Glutamatergic neuron (in vitro differentiated cells): ENCODE data around the gene ANKRD13D. TPM values are rescaled to one million over a fixed set of nuclear protein-coding genes. Genes with fewer than 3 reads are reported as not detected.

ENCODE experiments used
- DNase-seq: peaks from one replicate; pipeline ENCODE4 v3.0.0; 2022
- H3K27ac Mint-ChIP-seq: one replicate; pipeline ENCODE4 v1.8.0; 2020; ENCODE audit warnings: mild to moderate bottlenecking, mixed read lengths, inconsistent platforms; ENCODE audit not compliant: unreplicated experiment
- H3K27me3 Mint-ChIP-seq: one replicate; pipeline ENCODE4 v1.8.0; 2020; ENCODE audit warnings: mild to moderate bottlenecking, moderate library complexity, mixed read lengths, inconsistent platforms; ENCODE audit not compliant: unreplicated experiment
- H3K36me3 Mint-ChIP-seq: one replicate; pipeline ENCODE4 v1.8.0; 2020; ENCODE audit warnings: mild to moderate bottlenecking, mixed read lengths, inconsistent platforms; ENCODE audit not compliant: unreplicated experiment
- H3K4me1 Mint-ChIP-seq: one replicate; pipeline ENCODE4 v1.8.0; 2020; ENCODE audit warnings: mild to moderate bottlenecking, low read depth, mixed read lengths, inconsistent platforms; ENCODE audit not compliant: unreplicated experiment
- H3K4me3 Mint-ChIP-seq: one replicate; pipeline ENCODE4 v1.8.0; 2020; ENCODE audit warnings: mild to moderate bottlenecking, mixed read lengths, inconsistent platforms; ENCODE audit not compliant: unreplicated experiment
- H3K9me3 Mint-ChIP-seq: one replicate; pipeline ENCODE4 v1.8.0; 2020; ENCODE audit warnings: mild to moderate bottlenecking, moderate library complexity, mixed read lengths, inconsistent platforms; ENCODE audit not compliant: unreplicated experiment
- total RNA-seq: library from RNA; stranded (reverse); fragmentation: NEBNext Ultra II Directional; extraction: Animal tissue kit (Norgen Biotek cat#: 25700); gene quantifications from one replicate; pipeline ENCODE4 v1.2.1, GENCODE V29; 2021; ENCODE audit not compliant: unreplicated experiment
- TF ChIP-seq, protein P1 (sequence below): fragments of 200-600 bp; sonication (generic); IDR thresholded peaks from one replicate; pipeline ENCODE4 v1.5.0; 2021; ENCODE audit not compliant: partially characterized antibody, unreplicated experiment

ANKRD13D gene
- total RNA-seq, 1 donor from 2014 or later = 109 TPM

DNA sequence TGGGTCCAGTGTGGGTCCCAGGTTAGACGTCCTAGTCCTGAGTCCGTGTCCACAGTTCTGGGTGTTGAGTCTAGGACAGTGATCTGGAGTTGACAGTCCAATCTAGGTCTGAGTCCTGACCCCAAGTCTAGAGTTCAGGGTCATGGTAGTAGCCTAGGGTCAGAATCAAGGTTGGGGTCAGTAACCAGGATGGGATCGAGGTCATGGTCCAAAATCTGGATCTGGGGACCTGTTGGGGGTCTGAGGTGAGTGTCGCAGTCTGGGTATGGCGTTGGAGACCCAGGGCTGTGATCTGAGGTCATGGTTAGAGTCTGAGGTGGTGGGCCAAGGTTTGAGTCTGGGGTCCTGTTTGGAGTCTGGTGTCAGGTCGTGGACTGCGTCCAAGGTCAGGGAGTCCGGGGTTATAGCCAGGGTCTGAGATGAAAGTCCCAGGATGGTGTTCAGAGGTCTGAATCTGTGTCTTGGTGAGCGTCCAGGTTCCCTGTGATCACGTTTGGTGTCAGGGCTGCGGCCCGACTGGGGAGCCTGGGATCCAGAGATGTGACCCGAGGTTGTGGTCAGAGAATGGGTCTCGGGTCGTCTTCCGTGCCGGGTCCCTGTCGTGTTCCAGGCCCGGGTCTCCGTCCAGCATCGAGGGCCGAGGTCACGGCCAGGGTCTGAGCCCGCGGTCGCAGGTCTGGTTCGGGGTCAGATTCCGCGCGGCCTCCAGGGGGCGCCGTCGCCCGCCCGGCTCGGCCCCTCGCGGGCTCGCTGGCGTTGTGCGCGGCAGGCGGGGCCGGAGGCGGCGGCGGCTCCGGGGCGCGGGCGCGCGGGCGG, 23.3 kb upstream of the ANKRD13D start:
- H3K4me3 Mint-ChIP-seq = peak overlapping the region; percentile 80
- H3K27me3 Mint-ChIP-seq = peaks cover 17% of the 10 kb centered on the region
- H3K27ac Mint-ChIP-seq = peak overlapping the region; percentile 80
- peaks cover 9% of the 10 kb centered on the region for H3K9me3 Mint-ChIP-seq
- no peaks in the 10 kb centered on the region for H3K36me3 Mint-ChIP-seq
- TF ChIP-seq, protein P1, sequence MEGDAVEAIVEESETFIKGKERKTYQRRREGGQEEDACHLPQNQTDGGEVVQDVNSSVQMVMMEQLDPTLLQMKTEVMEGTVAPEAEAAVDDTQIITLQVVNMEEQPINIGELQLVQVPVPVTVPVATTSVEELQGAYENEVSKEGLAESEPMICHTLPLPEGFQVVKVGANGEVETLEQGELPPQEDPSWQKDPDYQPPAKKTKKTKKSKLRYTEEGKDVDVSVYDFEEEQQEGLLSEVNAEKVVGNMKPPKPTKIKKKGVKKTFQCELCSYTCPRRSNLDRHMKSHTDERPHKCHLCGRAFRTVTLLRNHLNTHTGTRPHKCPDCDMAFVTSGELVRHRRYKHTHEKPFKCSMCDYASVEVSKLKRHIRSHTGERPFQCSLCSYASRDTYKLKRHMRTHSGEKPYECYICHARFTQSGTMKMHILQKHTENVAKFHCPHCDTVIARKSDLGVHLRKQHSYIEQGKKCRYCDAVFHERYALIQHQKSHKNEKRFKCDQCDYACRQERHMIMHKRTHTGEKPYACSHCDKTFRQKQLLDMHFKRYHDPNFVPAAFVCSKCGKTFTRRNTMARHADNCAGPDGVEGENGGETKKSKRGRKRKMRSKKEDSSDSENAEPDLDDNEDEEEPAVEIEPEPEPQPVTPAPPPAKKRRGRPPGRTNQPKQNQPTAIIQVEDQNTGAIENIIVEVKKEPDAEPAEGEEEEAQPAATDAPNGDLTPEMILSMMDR = peak; percentile 76
- peaks cover 19% of the 10 kb centered on the region for H3K4me1 Mint-ChIP-seq
- peak; percentile 90 for DNase-seq

DNA sequence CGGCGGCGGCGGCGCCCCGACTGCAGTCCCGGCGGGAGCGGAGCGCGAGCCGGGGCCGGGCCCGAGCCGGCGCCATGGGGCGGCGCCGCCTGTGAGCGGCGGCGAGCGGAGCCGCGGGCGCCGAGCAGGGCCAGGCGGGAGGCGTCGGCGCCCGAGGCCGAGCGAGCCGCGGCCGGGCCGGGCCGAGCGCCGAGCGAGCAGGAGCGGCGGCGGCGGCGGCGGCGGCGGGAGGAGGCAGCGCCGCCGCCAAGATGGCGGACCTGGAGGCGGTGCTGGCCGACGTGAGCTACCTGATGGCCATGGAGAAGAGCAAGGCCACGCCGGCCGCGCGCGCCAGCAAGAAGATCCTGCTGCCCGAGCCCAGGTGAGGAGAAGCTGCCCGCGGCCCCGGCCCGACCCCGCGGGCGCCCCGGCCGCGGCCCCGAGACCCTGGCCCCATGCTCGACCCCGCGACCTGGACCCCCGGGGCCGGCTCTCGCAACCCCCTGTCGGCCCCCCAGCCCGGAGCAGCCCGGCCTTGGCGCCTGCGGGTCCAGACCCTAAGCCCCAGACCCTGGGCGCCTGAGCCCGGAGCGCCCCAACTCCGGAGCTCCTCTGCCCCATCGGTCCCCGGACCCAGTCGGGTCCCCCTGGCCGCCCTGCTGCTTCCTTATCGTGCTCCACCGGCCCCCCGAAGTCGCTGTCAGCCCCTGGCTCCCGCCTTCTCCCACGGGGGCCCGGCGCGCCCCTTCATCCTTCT, 22.5 kb upstream of the ANKRD13D start, which contains the start of gene GRK2:
TSS of gene GRK2 (plus strand) at position 25 of the 739 bp plus-strand sequence. CDS start at position 252, 227 bp downstream.
- Mint-ChIP-seq H3K27me3 (peaks cover 17% of the 10 kb centered on the region), H3K4me3 (peak within 1 kb of the TSS; percentile 95), H3K4me1 (peaks cover 27% of the 10 kb centered on the region), H3K9me3 (peaks cover 9% of the 10 kb centered on the region), H3K27ac (peak within 1 kb of the TSS; percentile 80), H3K36me3 (no peaks in the 10 kb centered on the region)
- DNase-seq = peak; percentile 55
- TF ChIP-seq, protein P1 = no peak

DNA sequence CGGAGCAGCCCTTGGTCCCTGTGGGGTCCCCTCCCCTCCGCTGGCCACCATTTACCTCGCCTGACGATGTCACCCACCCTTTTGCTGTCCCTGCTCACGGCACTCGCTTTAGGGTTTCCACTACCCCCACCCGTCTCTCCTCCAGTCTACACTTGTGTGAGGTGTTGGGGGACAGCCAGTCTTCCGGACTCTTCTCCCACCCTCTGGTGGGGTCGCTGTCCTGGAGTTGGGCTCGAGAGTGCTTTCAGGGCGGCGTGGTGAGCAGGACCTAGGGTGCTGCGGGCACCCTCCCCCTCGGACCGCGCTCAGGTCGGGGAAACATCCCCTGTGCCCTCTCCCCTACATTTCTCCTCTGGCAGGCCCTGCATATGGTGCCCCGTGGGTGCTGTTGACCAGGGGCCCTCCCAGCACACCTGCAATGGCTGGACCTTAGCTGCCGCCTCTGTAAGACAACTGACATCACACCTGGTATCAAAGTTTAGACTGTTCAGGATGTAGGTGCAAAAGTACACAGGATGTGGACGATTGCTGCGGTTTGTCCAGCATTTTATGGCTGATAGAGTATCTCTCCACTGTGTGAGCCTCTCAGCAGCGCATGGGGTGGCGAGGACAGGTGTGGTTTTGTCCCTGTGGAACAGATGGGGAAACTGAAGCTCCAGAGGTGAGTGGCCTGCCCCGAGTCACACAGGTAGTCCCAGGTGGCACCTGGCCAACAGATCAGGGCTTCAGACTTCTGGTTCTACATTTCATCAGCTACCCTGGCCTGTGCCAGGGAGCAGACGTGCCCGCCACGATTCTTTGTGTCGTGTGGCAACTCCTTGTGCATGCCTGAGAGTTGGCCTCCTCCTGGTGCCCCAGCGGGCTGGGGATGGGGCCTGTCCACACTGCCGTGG, 21.7 kb upstream of the ANKRD13D start:
- H3K36me3 Mint-ChIP-seq = no peaks in the 10 kb centered on the region
- H3K4me1 Mint-ChIP-seq = peaks cover 28% of the 10 kb centered on the region
- H3K4me3 Mint-ChIP-seq = peak overlapping the region; percentile 95
- TF ChIP-seq, protein P1 = no peak
- DNase-seq = peak; percentile 16
- H3K27ac Mint-ChIP-seq = peak overlapping the region; percentile 68
- H3K27me3 Mint-ChIP-seq = peaks cover 17% of the 10 kb centered on the region
- H3K9me3 Mint-ChIP-seq = peaks cover 9% of the 10 kb centered on the region

DNA sequence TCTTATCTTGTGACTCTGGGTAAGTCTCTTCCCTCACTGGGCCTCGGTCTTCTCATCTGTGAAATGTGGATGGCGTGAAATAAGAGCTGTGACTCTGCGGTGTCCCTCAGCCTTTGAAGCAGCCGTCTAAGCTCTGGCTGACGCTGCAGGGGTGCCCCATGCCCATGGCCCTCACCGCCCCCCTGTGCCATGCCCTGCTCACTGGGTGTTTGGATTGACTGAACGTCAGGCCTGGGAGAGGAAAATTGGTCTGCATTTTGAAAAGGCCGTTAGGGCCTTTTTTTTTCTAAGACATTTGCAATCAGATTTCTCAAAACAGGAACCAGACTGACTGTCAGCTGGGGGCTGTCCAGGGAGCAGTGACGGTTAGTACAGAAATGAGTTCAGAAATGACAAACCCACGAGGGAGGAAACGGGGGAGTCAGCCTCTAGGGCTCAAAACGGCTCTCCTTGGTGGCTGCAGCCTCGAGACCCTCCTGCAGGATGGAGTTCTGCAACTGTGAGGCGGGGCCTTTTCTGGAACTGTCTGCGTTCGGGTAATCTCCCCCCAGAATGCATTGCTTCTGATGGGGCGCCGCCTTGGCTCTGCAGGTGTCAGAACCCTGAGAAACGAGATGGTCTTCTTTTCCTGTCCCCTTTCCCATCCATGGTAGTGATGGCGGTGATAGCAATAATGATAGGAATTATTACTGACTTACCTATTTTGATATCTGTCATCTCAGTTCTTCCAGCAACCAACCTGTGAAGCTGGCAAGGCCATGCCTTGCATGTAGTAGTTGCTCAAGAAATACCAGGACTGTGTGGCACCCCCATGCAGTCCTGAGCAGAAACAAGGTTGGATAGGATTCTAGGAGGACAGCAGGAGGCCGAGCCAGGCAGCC, 20.8 kb upstream of the ANKRD13D start:
- H3K9me3 Mint-ChIP-seq = peaks cover 6% of the 10 kb centered on the region
- peaks cover 12% of the 10 kb centered on the region for H3K27me3 Mint-ChIP-seq
- H3K4me3 Mint-ChIP-seq = peak overlapping the region; percentile 95
- H3K36me3 Mint-ChIP-seq = no peaks in the 10 kb centered on the region
- TF ChIP-seq, protein P1 = no peak
- peak; percentile 10 for DNase-seq
- peak overlapping the region; percentile 33 for H3K27ac Mint-ChIP-seq
- H3K4me1 Mint-ChIP-seq = peaks cover 20% of the 10 kb centered on the region
